Fibroblast of lung (primary cell): ENCODE measurements around the gene SLC11A2.

Source experiments
- CTCF ChIP-seq, 2 donors: IDR thresholded peaks in 1 of 2; conservative IDR thresholded peaks in 1 of 2; 1 replicate in 1 of 2; 2 replicates in 1 of 2; pipeline ENCODE4 v1.5.1; 2011 to 2012; ENCODE audit warnings: low read length in 2 of 2, control low read depth in 1 of 2, inconsistent platforms in 1 of 2, low read depth in 1 of 2, mild to moderate bottlenecking in 1 of 2
- EZH2 ChIP-seq: IDR thresholded peaks from 2 replicates; pipeline ENCODE4 v1.5.1; 2012; ENCODE audit warnings: low read length, control low read depth, mild to moderate bottlenecking; ENCODE audit errors: missing control alignments

DNA sequence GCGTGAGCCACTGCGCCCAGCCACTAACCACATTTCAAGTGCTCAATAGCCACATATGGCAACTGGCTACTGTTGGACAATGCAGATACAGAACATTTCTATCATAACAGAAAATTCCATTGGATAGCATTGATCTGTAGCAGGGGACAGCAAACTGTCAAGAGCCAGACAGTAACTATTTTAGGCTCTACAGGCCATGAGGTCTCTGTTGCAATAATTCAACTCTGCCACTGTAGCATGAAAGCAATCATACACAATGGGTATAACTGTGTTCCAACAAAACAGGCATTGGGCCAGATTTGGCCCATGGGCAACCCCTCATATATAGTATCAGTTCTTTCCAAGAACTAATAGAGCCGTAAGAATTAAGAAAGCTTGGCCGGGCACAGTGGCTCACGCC is 49.2 kb upstream of the SLC11A2 start:
- no peak for TF ChIP-seq CTCF (conservative IDR thresholded peaks at IDR 0.05 in 1 of 2, IDR thresholded peaks at IDR 0.05 in 1 of 2; ENCODE audit: low read depth in 1 of 2, low read length in 2 of 2)
- no peak for TF ChIP-seq EZH2
